GM04503 (cell line): ENCODE results near the gene ETV6.

ENCODE experiments used
- DNase-seq: peaks from one replicate; pipeline ENCODE4 v3.0.0-alpha.2; 2012; ENCODE audit warnings: low read depth

The ETV6 gene

DNA sequence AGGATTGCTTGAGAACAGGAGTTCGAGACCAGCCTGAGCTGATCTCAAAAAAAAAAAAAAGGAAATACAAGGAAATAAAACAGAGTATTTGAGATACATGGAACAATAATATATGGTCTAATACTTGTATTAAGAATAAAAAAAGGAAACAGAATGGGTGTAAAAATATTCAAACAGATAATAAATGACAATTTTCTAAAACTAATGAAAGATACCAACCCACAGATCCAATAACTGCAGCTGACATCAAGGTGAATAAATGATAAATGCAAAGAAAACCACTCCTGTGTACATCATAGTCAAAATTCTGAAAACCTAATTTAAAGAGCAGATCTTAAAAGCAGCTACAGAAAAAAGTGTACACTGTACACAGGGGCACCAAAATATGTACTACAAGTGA lies 4.1 kb upstream of the ETV6 start:
- no peak for DNase-seq

DNA sequence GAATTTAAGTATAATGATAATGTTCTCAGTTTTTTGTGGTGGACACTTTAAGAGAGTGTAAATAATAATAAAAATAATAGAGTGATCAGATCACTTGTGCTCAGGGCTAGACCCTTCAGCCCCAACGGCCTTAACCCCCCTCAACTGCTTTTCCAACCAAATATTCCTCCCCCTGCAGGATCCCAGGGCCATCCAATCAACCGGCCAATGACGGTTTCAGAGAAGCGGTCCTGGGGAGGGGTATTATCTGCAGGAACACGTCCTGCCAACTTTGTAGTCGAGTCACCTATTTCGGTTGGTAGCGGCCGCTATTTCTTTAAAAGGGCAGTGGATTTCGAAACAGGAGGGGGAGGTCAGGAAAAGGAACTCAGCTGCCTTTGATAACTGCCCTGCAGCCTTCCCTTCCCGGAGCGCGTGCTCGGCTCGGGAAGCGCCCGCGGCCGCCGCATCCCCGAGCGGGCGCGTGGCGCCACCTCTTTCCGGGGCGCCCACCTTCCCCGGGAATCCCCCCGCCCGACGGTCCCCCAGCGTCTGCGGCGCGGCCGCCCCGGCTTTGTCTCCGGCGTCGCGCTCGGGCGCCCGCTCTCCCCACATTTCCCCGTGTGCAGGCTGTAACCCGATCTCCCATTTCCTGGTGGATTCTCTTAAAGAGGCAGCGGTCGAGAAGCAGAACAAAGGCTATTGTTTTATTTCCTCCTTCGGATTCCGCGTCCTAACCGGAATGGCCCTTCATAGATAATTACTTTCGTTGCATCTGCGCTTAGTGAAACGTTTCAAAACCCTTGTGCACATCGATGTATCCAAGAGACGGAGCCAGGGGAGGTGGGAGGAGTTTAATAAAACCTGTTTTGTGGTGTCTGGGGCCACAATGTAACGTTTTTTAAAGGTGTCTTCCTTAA lies 711 bp upstream of the ETV6 start:
- DNase-seq, result peak; percentile 49

DNA sequence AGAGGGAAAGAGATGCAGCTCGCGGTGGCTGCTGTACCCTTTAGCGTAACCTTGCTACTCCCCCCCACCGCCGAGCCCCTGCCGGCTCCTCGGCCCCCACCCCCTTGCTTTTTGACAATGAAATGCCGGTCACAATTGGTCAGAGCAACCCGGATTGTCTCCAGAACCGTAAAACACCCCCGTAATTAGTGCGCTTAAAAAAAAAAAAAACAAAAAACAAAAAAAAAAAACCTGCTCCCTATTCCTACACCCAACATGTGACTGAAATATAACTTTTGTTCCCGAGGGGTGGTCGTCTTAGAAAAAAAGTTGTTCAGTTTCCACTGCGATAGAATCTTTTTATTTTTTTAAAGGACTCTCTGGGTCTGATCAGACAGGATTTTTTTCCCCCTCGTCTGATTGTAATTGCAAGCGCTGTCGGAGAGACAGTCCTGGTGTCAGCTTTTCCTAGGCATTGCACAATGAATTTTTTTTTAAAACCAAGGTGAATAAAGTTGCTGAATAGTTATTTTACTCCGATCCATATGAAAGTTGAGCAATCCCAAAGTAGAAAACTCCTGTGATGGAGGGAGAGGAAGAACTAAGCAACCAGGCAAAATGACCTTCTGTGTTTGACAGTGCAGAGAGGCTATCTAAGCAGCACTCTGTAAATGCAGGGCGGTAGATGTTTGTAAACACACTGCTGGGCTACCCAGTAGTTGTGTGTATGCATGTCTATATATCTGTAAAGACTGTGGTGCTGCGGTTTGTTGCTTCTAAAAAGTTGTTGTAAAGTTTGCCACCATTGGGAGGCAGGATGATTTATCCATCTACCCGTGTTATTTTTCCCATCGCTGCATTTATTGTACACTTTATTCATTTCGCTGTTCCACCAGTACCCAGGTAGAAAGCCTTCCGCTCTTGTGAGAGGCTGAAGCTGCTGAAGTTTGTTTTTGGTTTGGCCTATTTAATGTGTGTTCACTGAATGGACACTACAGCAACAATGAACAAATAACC lies 1.1 kb downstream of the ETV6 start:
- DNase-seq, result no peak

DNA sequence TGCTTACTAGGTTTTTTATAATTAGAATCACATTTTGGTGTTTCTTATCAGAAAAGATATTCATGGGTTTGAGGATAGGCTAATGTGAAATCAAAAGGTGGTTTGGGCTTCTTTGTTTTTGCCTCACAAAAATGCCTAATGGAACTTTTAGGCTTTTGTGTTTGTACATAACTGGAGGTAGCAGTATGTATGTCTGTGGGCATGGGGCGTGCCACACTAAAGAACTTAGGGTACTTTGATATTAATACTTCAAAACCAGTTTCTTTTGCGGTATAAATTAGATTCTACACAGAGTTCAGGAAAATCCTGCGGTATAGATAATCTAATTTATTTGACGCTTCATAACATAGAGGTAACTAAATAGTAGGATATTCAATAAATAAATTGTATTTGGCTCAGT lies 1.9 kb downstream of the ETV6 start:
- DNase-seq, result no peak

DNA sequence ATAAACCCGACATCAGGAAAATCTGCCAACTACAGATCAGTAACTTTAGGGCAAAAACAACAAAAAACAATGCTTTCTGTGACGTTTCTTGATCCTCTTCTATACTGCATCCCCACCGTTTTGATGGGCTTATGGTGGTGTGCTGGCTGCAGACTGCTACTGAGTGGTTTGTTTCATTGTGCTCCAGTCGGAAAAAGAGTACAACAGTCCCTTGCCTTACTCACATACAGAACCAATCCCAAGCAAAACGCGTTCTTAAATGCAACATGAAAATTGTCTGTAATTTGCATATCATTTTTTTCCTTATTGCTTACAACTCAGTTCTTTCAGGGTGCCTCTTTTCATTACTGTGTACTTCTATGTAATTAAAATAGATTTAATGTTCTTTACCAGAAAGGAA lies 2.3 kb downstream of the ETV6 start:
- DNase-seq, result no peak

DNA sequence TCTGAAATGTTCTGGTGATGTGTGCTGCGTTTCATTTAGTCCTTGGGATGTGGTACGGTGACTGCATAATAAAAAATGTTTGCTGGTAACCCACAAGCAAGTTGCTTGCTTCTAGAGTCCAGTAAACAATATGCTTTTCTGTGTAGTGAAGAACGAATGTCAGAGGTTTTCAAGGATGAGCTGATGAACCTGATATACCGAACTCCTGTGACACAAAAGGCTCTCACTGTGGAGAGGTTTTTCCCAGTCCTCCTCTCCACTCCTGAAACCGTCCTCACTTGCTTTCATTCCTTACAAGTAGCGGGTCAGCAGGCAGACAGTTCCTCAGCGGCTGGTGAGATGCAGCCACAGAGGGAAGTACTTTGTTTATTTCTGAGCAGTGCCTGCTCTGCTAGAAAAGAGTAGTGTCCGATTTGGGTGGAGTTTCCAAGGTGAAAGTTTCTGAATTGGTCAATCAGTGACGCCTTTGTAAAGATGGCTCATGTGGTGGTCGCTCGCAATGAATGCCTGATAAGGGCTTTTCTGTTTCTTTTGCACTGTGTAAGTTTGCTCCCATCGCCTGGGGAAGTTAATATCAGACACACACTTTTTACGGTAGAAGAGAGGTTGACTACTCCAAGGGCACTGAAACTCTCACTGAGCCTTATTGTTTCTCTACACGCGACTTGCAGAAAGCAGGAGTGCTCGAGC lies 3.0 kb downstream of the ETV6 start:
- no peak for DNase-seq

DNA sequence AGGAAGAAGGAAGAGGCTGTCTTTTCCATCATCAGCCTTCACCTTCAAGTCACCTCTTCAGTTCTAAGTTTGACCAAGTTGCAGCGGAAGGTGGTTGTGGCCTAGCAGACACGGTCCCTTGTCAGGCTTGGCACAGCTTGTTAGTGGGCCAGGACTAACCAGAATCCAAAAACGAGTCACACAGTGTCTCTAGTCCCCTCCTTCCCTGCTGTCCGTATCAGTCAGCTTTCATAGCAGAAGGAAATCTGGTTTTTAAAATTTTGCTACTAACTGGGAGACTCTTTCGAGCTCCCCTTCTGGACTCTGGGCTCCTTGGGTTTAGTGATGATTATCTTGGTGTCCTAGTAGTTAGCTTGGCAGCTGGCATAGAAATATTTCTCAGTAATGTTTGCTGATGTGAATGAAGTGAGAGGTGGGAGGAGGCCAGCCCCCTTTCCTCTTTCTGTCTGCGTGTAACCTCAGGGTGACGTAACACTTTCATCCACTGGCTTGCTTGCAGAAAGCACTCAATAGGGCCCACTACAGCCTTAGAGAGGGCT lies 3.8 kb downstream of the ETV6 start:
- DNase-seq, result no peak

DNA sequence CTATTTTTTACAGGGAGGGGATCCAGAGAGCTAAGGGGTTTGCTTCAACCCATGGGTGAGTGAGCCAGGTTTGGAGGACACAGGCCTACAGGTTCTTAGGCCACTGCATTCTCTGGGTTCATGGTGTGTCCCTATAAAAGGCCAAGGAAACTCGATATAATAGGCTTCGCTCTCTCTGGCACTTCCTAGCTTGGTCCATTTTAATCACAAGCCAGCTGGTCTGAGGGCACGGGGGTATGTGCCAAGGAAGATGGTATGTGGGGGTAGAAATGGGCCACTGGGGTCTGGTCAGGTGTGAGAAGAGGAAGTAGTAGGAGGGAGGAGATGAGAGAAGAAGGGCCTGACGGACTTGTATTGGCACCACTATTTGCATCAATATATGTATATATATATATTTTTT lies 4.9 kb downstream of the ETV6 start:
- DNase-seq, result no peak

DNA sequence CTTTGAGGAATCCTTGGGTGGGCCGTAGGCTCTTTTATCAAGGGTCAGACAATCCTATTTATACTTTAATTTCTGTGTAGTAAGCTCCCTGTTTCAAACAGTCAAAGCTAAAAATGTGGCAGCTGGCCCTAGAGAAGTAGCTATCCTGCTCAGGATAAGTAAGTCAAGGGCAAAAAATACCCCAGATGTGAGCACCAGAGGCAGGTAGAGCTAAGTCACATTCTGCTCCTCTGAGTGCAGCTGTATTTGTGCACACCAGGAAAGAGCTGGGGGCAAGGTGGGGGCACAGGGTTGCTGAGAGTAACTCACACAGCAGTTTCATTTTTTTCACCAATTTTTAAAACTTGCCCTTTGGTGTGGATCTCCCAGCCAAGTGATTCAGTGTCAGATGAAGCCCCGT lies 5.3 kb downstream of the ETV6 start:
- DNase-seq, result no peak

DNA sequence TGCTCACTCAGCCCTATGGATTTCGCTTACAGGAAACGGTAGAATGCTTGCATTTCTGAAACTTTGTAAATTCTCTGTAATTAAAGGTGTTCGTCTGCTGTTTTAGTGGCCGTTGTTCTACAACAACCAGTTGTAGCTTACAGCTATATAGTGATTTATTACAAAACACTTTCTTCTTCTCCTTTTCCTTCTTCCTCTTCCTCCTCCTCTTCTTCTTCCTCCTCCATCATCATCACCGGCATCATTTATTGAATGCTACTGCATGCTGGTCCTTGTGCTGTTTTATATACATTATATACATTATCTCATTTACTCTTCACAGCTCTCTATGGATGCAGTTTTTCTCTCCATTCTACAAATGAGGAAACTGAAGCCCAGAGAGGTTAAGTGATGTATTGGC lies 6.4 kb downstream of the ETV6 start:
- DNase-seq, result no peak

DNA sequence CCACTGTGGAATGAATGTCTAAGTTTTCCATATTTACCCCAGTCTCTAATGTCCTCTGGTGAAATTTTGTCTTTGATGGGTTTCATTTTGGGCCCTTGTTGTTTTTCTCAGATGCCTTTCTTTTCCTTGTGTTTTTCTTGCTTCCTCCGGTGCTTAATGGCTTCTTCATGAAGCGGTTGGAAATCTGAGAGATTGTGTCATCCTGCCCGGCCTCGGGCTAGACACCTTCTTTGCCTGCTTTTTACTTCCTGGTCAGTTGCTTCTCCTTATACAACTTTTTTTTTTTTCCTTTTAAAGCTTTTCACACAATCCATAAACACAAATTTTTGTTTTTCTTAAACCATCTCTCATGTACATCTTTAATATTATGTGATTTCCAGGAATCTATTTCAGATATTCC lies 7.1 kb downstream of the ETV6 start:
- no peak for DNase-seq

DNA sequence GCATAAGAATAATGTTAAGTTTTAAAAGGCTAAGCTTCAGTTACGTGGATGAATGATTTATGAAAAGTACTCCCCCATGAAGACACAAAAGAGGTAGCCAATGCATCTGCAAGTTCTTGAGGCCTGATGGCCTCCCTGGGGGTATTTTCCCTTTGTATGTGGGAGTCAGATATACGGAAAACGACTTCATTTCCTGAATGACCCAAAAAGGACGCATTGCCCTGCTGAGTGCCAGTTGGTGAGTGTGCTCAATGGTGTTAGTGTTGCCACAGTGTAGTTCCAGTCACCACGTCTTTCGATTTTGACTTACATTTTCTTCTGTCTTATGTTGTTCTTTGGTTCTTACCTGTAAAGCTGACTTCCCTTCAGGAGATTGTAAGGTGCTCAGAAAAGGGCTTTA lies 8.0 kb downstream of the ETV6 start:
- no peak for DNase-seq

DNA sequence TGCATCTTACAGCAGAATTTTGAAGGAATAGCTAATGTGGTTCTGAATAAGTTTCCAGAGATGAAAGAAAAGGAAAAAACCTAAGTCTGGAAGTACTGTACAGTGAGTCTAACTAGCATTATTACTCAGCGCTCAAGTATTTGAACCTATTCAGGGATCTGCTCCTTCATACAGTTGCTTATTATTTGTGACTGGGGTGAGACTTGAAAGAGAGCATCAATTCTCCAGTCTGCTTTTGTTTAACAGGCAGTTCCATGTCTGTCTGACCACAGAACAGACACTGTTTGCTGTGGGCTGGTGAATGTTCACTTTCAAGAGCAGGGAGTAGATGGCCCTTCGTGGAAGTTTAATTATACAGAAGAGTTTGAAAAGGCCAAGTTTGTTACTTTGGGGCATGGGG lies 9.3 kb downstream of the ETV6 start:
- DNase-seq, result peak; percentile 70

DNA sequence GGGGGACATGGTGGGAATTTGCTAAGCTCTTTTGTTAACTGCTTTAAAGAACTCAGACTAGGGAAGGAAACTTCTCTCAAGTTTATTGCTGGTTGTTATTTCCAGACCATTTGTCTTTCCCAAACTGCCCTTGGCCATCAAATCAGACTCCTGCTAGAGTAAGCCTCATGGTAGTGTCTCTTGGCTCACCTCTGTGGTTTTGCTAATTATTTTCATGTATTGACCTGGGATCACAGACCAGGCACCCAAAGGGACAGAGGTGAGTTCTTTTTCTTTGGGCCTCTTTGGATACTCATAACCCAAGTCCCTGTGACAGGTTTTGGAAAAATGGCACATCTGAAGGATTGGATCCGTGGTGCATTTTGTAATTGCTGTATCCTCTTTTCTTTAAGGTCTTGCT lies 11.2 kb downstream of the ETV6 start:
- no peak for DNase-seq

DNA sequence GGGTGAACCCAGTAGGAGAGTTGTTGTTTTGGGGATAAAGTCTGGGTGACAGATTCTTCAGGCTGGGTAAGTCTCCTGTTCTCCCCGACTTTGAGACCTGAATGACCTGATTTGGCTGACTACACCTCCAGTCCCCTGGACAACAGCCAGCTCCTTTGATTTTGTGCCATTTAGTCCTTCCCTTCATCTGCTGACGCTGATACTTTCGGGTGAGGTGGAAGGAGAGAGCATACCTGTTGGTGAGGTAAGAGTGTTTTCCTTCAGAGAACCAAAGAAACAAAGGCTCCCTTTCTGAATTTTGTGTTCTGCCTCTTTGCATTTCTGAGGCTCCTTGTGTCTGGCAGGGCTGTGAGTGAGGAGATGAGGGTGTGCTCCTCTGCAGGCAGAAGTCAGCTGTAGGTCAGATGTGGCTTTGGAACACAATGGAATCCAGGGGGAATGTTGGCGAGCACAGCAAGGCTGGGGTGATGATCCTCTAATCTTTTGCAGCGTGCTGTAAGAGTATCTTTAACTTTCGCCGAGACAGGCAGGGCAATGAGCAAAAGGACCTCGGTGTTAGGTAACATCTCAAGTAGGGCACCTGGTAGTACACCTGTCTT lies 12.1 kb downstream of the ETV6 start:
- no peak for DNase-seq

DNA sequence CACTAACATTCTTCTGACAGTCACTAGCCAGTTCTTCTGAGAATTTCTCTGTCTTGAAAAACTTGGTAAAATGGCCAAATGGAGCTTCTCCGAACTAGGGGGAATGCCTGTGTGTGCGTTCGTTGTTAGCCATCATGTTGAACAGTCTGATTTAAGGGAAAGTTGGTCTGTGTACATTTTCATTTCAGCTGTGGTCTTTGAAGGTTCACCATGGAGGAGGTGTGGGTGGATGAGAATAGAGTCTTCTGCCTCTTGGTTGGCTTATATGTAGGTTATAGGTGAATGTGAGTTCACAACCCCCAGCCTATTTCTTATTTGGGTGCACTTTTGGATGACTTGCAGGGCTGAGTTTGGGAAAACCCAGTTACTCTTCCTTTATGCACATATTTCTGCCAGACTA lies 12.9 kb downstream of the ETV6 start:
- no peak for DNase-seq

DNA sequence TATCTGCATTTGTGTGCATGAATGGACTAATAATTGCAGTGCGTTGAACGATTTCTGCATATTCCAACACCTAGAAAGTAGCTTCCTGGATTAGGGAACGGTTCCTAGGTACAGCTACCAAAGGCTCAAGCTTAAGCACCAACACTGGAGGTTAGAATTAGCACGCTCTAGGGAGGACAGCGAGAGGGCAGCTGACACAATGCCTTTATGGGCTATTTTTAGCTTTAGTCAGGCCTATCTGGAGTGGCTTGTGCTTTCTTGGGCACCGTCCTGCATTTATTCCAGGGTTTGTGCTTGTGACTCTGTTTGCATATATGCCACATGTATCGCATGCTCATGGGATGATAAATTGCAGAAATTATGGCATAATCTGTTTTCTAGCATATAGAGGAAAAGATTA lies 13.7 kb downstream of the ETV6 start:
- no peak for DNase-seq

DNA sequence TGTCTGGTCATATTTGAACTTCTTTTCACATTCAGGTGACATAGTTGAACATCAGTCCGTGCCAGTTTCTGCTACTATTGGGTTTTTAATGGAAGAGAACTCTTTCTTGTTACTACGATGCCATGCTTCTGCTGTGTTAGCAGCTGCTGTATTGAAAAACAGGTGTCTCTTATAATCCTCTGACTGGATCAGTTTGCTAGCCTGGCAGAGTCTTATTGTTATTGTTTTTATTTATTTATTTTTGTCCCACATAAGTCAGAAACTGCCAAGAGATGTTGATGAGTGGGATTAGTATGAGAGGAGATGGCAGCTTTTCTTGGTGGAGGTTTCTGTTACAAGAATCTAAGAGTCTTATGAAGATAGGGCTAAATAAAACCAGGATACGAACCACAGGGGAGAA lies 14.6 kb downstream of the ETV6 start:
- no peak for DNase-seq

DNA sequence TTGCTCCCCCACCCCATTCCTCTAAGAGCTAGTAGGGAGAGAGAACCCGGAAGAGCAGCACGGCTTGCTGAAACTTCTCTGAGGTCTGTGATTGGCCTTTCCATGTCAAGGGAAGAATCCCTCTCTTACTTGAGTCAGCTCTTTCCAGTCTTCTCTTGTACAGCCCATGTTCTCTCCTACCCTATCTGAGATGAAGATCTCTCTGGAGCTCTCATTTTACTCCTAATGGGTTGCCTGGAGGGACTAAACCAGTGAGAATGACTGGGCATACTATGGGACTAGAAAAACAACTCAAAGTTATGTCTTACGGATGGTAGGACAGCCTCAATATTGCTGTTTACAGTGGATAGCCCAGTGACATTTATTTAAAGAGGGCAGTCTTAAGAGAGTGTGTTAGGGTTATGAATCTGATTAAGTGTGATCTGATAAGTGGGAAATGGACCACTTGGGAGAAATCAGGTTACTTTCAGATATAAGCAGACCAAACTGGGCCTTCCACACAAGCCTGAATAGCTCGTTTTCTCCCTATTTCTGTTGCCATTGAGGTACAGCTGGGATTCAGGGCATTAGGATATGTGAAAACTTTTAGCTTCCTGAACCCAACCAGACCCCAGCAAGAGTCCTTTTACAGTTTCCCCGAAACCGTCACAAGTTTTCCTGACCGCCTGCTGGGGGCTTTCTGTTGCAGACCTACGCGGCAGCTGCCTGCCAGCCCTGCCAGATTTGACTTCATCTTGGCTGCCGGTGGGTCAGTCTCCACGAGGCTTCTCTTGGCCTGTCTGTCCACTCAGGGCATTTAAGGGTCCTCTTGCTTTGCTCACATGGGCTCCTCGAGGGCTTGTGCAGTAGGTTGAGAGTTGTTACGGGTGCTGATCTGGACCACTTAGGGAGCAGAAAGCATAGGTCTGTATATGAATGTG lies 16.9 kb downstream of the ETV6 start:
- DNase-seq, result no peak

DNA sequence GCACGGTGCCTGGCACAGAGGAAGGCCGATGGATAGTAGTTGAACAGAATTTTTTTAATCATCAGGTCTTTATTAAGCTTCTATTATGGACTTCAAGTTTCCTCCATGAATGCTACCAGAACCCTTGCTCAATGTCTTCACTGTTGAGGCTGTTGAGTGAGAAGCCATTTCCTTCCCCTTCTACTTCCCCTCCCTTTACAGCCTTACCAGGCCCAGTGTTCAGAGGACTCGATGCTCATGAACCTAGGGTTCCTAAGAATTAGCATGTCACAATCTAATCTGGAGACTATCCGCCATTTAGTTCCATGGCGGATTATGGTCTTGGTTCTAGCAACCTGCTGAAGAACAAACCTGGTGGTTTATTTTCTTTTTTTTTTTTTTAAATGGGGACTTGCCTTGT lies 17.7 kb downstream of the ETV6 start:
- no peak for DNase-seq

DNA sequence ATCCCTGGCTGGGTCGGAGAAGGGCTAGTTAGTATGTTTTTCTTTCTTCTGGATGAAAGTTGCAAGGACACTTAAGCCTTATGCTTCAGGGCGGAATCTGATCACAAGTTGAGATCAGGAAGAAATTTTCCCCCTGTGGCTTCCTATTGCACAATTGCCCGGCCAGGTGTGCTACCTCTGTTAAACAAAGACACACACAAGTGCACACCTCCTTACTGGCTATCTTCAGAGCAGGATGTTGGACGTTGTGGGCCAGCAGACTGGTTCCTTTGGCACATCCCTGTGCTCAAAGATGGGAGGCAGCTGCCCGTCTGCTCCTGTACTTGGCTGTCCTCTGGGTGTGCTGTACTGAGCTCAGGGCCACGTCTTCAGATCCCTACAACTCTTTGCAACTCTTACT lies 19.1 kb downstream of the ETV6 start:
- no peak for DNase-seq
